NCI-H1092 (cell line): Measurements from ENCODE around the gene NEK4.
"Not testable (repeated sequence)": the region's sequence is repeated elsewhere in the genome, so short reads cannot be mapped to it uniquely, and the experiment has no call there.

Experiments
- DNase-seq: peaks from one replicate; lab custom pipeline; 2025; lab: John Stamatoyannopoulos, UW

The NEK4 gene

GRCh38 chr3:52777959-52778805 lies 7.4 kb upstream of the NEK4 start:
- DNase-seq = no peak

- no peak for DNase-seq
Measured at GRCh38 chr3:52777127-52777958, 6.6 kb upstream of the NEK4 start, which contains the start of gene ITIH1. Gene ITIH1 (plus strand): TSS chr3:52777599. CDS start chr3:52777616, 17 bp downstream.

- DNase-seq = not testable (repeated sequence)
Measured at GRCh38 chr3:52776486-52776885, 5.7 kb upstream of the NEK4 start.

- no peak for DNase-seq
Measured at GRCh38 chr3:52775877-52776276, 5.1 kb upstream of the NEK4 start.

GRCh38 chr3:52774901-52775864 lies 4.4 kb upstream of the NEK4 start:
- peak; percentile 24 for DNase-seq

GRCh38 chr3:52774066-52774713 lies 3.5 kb upstream of the NEK4 start:
- DNase-seq = no peak

- DNase-seq = no peak
Measured at GRCh38 chr3:52773361-52774065, 2.8 kb upstream of the NEK4 start.

- no peak for DNase-seq
Measured at GRCh38 chr3:52771702-52772101, 962 bp upstream of the NEK4 start.

GRCh38 chr3:52771334-52771681 lies 568 bp upstream of the NEK4 start:
- no peak for DNase-seq

GRCh38 chr3:52769786-52770455 lies 819 bp downstream of the NEK4 start:
- DNase-seq = no peak

- DNase-seq = no peak
Measured at GRCh38 chr3:52763466-52763865, 7.3 kb downstream of the NEK4 start.

GRCh38 chr3:52756141-52756540 lies 14.6 kb downstream of the NEK4 start:
- no peak for DNase-seq

- no peak for DNase-seq
Measured at GRCh38 chr3:52754373-52754772, 16.4 kb downstream of the NEK4 start.

- no peak for DNase-seq
Measured at GRCh38 chr3:52752045-52752660, 18.6 kb downstream of the NEK4 start.

- no peak for DNase-seq
Measured at GRCh38 chr3:52743721-52744120, 27.0 kb downstream of the NEK4 start.

GRCh38 chr3:52743152-52743551 lies 27.6 kb downstream of the NEK4 start:
- DNase-seq = no peak

- no peak for DNase-seq
Measured at GRCh38 chr3:52742418-52743041, 28.2 kb downstream of the NEK4 start.

- DNase-seq = no peak
Measured at GRCh38 chr3:52739730-52740129, 31.0 kb downstream of the NEK4 start.

GRCh38 chr3:52733256-52733891 lies 37.4 kb downstream of the NEK4 start:
- DNase-seq = no peak
